A549 (cell line): ENCODE results near the gene FGF18.

Source experiments
- ESRRA ChIP-seq: fragments of 150-350 bp; IDR thresholded peaks from 2 replicates; pipeline ENCODE4 v1.6.1; 2014; ENCODE audit warnings: mild to moderate bottlenecking, low read length, borderline replicate concordance
- KDM1A ChIP-seq: fragments of 200-600 bp; sonication (generic); IDR thresholded peaks from 2 replicates; pipeline ENCODE4 v1.6.1; 2016; ENCODE audit warnings: low read depth, mild to moderate bottlenecking
- NR3C1 ChIP-seq: fragments of >200 bp; sonication (Bioruptor Twin); formaldehyde crosslinking; IDR thresholded peaks from 3 replicates; pipeline ENCODE4 v1.6.1; 2017
- POLR2A ChIP-seq: IDR thresholded peaks from 2 replicates; pipeline ENCODE4 v1.6.1; 2012; ENCODE audit warnings: mild to moderate bottlenecking, low read length
- RAD21 ChIP-seq, 2 experiments: fragments of >200 bp in 1 of 2; sonication (Bioruptor Twin) in 1 of 2; formaldehyde crosslinking in 1 of 2; IDR thresholded peaks in 1 of 2; conservative IDR thresholded peaks in 1 of 2; 2 replicates in 1 of 2; 3 replicates in 1 of 2; pipeline ENCODE4 v1.6.1; 2012 to 2018; ENCODE audit warnings: inconsistent platforms in 1 of 2
- RCOR1 ChIP-seq: fragments of 150-350 bp; IDR thresholded peaks from 2 replicates; pipeline ENCODE4 v1.6.1; 2014; ENCODE audit warnings: antibody characterized with exemption, low read length, low read depth
- SMC3 ChIP-seq: fragments of >200 bp; sonication (Bioruptor Twin); formaldehyde crosslinking; IDR thresholded peaks from 3 replicates; pipeline ENCODE4 v1.6.1; 2018; ENCODE audit warnings: inconsistent platforms
- TF ChIP-seq, protein P1 (sequence below): fragments of >200 bp; sonication (Bioruptor Twin); formaldehyde crosslinking; IDR thresholded peaks from 3 replicates; pipeline ENCODE4 v1.5.1; 2016
- TF ChIP-seq, protein P2 (sequence below): fragments of 450-650 bp; IDR thresholded peaks from 2 replicates; pipeline ENCODE4 v1.6.1; 2014; ENCODE audit warnings: antibody characterized with exemption
- TF ChIP-seq, protein P3 (sequence below): IDR thresholded peaks from 2 replicates; pipeline ENCODE4 v1.6.1; 2012

DNA sequence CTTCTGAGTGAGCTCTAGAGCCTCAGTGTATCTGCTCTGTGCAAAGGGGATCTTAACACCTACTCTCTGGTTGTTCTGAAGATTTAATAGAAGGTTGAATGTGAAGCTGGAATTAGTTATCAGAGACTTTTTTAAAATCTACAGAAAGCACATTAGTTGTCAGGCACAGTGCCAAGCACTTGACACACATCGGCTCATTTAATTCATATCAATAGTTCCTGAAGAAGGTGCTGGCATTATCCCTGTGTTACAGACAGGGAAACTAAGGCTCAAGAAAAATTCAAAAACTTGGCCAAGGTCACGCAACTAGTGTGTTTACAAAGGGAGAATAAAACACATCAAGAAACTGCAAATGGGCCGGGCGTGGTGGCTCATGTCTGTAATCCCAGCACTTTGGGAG lies 80.2 kb downstream of the FGF18 start:
- no peak for TF ChIP-seq RAD21 (conservative IDR thresholded peaks at IDR 0.05 in 1 of 2, IDR thresholded peaks at IDR 0.05 in 1 of 2)
- TF ChIP-seq NR3C1, result no peak
- TF ChIP-seq, protein P1, sequence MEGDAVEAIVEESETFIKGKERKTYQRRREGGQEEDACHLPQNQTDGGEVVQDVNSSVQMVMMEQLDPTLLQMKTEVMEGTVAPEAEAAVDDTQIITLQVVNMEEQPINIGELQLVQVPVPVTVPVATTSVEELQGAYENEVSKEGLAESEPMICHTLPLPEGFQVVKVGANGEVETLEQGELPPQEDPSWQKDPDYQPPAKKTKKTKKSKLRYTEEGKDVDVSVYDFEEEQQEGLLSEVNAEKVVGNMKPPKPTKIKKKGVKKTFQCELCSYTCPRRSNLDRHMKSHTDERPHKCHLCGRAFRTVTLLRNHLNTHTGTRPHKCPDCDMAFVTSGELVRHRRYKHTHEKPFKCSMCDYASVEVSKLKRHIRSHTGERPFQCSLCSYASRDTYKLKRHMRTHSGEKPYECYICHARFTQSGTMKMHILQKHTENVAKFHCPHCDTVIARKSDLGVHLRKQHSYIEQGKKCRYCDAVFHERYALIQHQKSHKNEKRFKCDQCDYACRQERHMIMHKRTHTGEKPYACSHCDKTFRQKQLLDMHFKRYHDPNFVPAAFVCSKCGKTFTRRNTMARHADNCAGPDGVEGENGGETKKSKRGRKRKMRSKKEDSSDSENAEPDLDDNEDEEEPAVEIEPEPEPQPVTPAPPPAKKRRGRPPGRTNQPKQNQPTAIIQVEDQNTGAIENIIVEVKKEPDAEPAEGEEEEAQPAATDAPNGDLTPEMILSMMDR, result no peak
- no peak for TF ChIP-seq POLR2A
- TF ChIP-seq, protein P2, sequence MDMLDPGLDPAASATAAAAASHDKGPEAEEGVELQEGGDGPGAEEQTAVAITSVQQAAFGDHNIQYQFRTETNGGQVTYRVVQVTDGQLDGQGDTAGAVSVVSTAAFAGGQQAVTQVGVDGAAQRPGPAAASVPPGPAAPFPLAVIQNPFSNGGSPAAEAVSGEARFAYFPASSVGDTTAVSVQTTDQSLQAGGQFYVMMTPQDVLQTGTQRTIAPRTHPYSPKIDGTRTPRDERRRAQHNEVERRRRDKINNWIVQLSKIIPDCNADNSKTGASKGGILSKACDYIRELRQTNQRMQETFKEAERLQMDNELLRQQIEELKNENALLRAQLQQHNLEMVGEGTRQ, result no peak
- TF ChIP-seq RCOR1, result no peak
- no peak for TF ChIP-seq ESRRA
- TF ChIP-seq, protein P3, sequence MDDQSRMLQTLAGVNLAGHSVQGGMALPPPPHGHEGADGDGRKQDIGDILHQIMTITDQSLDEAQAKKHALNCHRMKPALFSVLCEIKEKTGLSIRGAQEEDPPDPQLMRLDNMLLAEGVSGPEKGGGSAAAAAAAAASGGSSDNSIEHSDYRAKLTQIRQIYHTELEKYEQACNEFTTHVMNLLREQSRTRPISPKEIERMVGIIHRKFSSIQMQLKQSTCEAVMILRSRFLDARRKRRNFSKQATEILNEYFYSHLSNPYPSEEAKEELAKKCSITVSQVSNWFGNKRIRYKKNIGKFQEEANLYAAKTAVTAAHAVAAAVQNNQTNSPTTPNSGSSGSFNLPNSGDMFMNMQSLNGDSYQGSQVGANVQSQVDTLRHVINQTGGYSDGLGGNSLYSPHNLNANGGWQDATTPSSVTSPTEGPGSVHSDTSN, result no peak
- TF ChIP-seq SMC3, result no peak
- no peak for TF ChIP-seq KDM1A
